Vagina (tissue), 2 donors: Measurements from ENCODE around the gene DNAH10. TPM values are rescaled to one million over a fixed set of nuclear protein-coding genes. Genes with fewer than 3 reads are reported as not detected.

Source experiments
- DNase-seq, 2 donors: peaks; one replicate each; pipeline ENCODE4 v3.0.0-alpha.2; 2017; ENCODE audit errors: extremely low spot score in 2 of 2
- H3K27ac ChIP-seq: fragments of 200-600 bp; sonication (generic); one replicate; pipeline ENCODE4 v1.5.1; 2019
- H3K27me3 ChIP-seq: fragments of 200-600 bp; sonication (generic); one replicate; pipeline ENCODE4 v1.5.1; 2019
- H3K36me3 ChIP-seq, 2 donors: fragments of 200-600 bp; sonication (generic); one replicate each; pipeline ENCODE4 v1.5.1; 2017 to 2019
- H3K4me1 ChIP-seq: fragments of 200-600 bp; sonication (generic); one replicate; pipeline ENCODE4 v1.5.1; 2019
- H3K4me3 ChIP-seq, 2 donors: fragments of 200-600 bp; sonication (generic); 1 replicate in 1 of 2; 2 replicates in 1 of 2; pipeline ENCODE4 v1.5.1; 2016 to 2019
- H3K9me3 ChIP-seq: fragments of 200-600 bp; sonication (generic); one replicate; pipeline ENCODE4 v1.5.1; 2019
- POLR2A ChIP-seq, 2 donors: fragments of 450-650 bp; IDR thresholded peaks; one replicate each; pipeline ENCODE4 v1.6.1; 2017; ENCODE audit warnings: antibody characterized with exemption in 2 of 2, mild to moderate bottlenecking in 2 of 2, moderate library complexity in 2 of 2
- POLR2AphosphoS5 ChIP-seq, 2 donors: sonication (generic); formaldehyde crosslinking; IDR thresholded peaks; one replicate each; pipeline ENCODE4 v1.9.0; 2017; ENCODE audit warnings: antibody characterized with exemption in 2 of 2, mild to moderate bottlenecking in 2 of 2, low read depth in 1 of 2; ENCODE audit not compliant: insufficient read depth in 1 of 2
- intact Hi-C: fragments of 100-400 bp; cut with DNase I; formaldehyde crosslinking; loops from one replicate; pipeline ENCODE4 v1.15.1; 2023
- total RNA-seq: library from RNA; depleted of rRNA; stranded (reverse); fragments of >200 nt; gene quantifications from one replicate; pipeline ENCODE4 v1.2.3, GENCODE V29; 2016
- TF ChIP-seq, protein P1 (sequence below), 3 experiments: fragments of 450-650 bp in 2 of 3; fragments of 200-600 bp in 1 of 3; sonication (generic) in 1 of 3; IDR thresholded peaks; one replicate each; pipeline ENCODE4 v1.5.1; 2017 to 2019; ENCODE audit warnings: antibody characterized with exemption in 3 of 3, mild to moderate bottlenecking in 2 of 3, moderate library complexity in 2 of 3

DNAH10 gene
- total RNA-seq, 1 donor from 2014 or later = not detected

- no peak overlapping the region for H3K4me3 ChIP-seq
- intact Hi-C loops = no loop called here
- no peaks in the 10 kb centered on the region for H3K27me3 ChIP-seq
- DNase-seq = no peak
- no peaks in the 10 kb centered on the region for H3K9me3 ChIP-seq
- peaks cover 4 to 53% of the 10 kb centered on the region in 2 donors for H3K36me3 ChIP-seq
- no peak overlapping the region for H3K27ac ChIP-seq
- TF ChIP-seq, protein P1, sequence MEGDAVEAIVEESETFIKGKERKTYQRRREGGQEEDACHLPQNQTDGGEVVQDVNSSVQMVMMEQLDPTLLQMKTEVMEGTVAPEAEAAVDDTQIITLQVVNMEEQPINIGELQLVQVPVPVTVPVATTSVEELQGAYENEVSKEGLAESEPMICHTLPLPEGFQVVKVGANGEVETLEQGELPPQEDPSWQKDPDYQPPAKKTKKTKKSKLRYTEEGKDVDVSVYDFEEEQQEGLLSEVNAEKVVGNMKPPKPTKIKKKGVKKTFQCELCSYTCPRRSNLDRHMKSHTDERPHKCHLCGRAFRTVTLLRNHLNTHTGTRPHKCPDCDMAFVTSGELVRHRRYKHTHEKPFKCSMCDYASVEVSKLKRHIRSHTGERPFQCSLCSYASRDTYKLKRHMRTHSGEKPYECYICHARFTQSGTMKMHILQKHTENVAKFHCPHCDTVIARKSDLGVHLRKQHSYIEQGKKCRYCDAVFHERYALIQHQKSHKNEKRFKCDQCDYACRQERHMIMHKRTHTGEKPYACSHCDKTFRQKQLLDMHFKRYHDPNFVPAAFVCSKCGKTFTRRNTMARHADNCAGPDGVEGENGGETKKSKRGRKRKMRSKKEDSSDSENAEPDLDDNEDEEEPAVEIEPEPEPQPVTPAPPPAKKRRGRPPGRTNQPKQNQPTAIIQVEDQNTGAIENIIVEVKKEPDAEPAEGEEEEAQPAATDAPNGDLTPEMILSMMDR (IDR thresholded peaks at IDR 0.05) = no peak
- TF ChIP-seq POLR2A (IDR thresholded peaks at IDR 0.05) (no peak), POLR2AphosphoS5 (IDR thresholded peaks at IDR 0.05; ENCODE audit: insufficient read depth in 1 of 2, low read depth in 1 of 2) (no peak)
- no peaks in the 10 kb centered on the region for H3K4me1 ChIP-seq
Measured at GRCh38 chr12:123731596-123731995, 30.5 kb upstream of the DNAH10 start.

DNA sequence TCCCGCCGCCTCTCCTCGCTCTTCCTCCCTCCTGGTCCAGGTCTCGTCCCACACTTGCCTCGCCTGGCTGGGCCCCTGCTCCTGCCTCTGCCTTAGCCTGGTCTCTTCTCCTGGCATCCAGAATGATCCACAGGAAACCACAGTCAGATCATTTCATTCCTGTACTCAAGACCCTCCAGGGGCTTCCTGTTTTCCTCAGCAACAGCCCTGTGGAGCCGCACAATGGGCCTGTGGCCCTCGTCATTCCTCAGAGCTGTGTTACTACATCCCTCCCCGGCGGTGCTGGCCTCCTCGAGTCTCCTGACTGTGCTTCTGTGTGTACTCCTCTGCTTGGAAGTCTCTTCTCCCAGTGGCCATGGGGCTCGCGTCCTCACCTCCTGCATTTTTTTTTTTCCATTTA, 29.9 kb upstream of the DNAH10 start:
- intact Hi-C loops = no loop called here
- no peak for DNase-seq

GRCh38 chr12:123733229-123733628, 28.9 kb upstream of the DNAH10 start:
- Histone ChIP-seq H3K36me3 (peaks cover 0 to 52% of the 10 kb centered on the region in 2 donors), H3K4me3 (no peak overlapping the region), H3K4me1 (no peaks in the 10 kb centered on the region), H3K9me3 (no peaks in the 10 kb centered on the region), H3K27ac (no peak overlapping the region), H3K27me3 (no peaks in the 10 kb centered on the region)
- TF ChIP-seq POLR2A (IDR thresholded peaks at IDR 0.05) = no peak
- TF ChIP-seq, protein P1 (IDR thresholded peaks at IDR 0.05) = no peak
- no peak for TF ChIP-seq POLR2AphosphoS5 (IDR thresholded peaks at IDR 0.05; ENCODE audit: insufficient read depth in 1 of 2, low read depth in 1 of 2)
- no peak for DNase-seq
- intact Hi-C loops = no loop called here

More for the DNA sequence above, 29.9 kb upstream of the DNAH10 start:
- H3K27ac ChIP-seq = no peak overlapping the region
- no peaks in the 10 kb centered on the region for H3K9me3 ChIP-seq
- peaks cover 4 to 54% of the 10 kb centered on the region in 2 donors for H3K36me3 ChIP-seq
- no peak overlapping the region for H3K4me3 ChIP-seq
- no peaks in the 10 kb centered on the region for H3K4me1 ChIP-seq
- no peaks in the 10 kb centered on the region for H3K27me3 ChIP-seq
- TF ChIP-seq, protein P1 (IDR thresholded peaks at IDR 0.05) = no peak
- TF ChIP-seq POLR2AphosphoS5 (IDR thresholded peaks at IDR 0.05; ENCODE audit: insufficient read depth in 1 of 2, low read depth in 1 of 2) (no peak), POLR2A (IDR thresholded peaks at IDR 0.05) (no peak)

GRCh38 chr12:123734268-123734667, 27.8 kb upstream of the DNAH10 start:
- Histone ChIP-seq H3K27ac (no peak overlapping the region), H3K9me3 (no peaks in the 10 kb centered on the region), H3K36me3 (peaks cover 0 to 46% of the 10 kb centered on the region in 2 donors), H3K4me1 (no peaks in the 10 kb centered on the region), H3K4me3 (no peak overlapping the region), H3K27me3 (no peaks in the 10 kb centered on the region)
- DNase-seq = no peak
- intact Hi-C loops = no loop called here
- no peak for TF ChIP-seq POLR2A (IDR thresholded peaks at IDR 0.05)
- TF ChIP-seq POLR2AphosphoS5 (IDR thresholded peaks at IDR 0.05; ENCODE audit: insufficient read depth in 1 of 2, low read depth in 1 of 2) = no peak
- TF ChIP-seq, protein P1 (IDR thresholded peaks at IDR 0.05) = no peak

GRCh38 chr12:123741937-123742572, 20.0 kb upstream of the DNAH10 start:
- no peak for TF ChIP-seq POLR2A (IDR thresholded peaks at IDR 0.05)
- TF ChIP-seq, protein P1 (IDR thresholded peaks at IDR 0.05) = no peak
- TF ChIP-seq POLR2AphosphoS5 (IDR thresholded peaks at IDR 0.05; ENCODE audit: insufficient read depth in 1 of 2, low read depth in 1 of 2) = no peak
- Histone ChIP-seq H3K4me3 (no peak overlapping the region), H3K9me3 (no peaks in the 10 kb centered on the region), H3K27ac (no peak overlapping the region), H3K27me3 (no peaks in the 10 kb centered on the region), H3K36me3 (peaks cover 0 to 41% of the 10 kb centered on the region in 2 donors), H3K4me1 (no peaks in the 10 kb centered on the region)
- no peak for DNase-seq
- intact Hi-C loops = no loop called here
